ENCODE data around the gene ARHGAP19.

The ARHGAP19 gene

DNA sequence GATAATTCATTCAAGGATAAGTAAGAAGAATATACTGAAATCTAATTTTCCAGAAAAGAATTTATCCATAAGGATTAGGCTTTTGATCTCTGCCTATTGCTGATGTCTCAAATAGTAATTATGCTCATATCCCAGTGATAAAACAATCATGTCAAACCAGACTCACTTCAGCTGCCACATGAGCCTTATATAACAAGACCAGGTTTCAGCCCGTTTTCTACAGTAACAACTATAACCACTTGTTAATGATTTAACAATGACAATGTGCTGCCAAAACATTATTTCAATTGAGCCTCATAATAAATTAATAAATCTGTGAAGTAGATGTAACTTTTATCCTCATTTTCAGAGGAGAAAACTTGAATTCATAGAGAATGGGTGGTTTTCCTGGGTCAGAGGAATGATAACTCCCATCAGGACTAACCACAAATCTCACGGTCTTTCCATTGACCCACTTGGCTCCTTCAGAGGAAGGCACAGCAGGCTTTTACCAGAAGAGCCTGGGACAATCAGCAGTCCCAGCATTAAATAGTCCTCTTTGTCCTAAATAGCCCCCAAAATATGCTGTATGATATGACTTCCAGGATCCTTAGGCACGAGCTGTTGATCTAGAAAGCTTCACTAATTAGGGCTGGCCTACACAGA lies 64.2 kb downstream of the ARHGAP19 start:
- DNase-seq: no peak

DNA sequence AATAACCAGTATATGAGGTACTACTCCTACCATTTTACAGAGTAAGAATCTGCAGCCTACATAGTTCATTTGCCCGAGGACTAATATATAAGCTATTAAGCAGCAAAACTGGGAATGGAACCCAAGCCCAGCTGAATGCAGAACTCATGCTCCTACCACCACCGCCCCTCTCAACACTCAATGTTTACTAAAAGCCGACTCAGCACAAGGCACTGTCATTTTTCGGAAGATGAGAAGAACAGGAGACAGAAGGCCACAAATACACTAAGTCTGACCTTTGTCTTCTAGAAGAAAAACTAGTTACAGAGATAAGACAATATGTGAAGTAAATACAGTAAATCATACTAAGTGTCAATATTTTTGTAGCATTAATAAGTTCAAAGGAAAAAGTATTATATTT lies 66.0 kb downstream of the ARHGAP19 start:
- DNase-seq: no peak

DNA sequence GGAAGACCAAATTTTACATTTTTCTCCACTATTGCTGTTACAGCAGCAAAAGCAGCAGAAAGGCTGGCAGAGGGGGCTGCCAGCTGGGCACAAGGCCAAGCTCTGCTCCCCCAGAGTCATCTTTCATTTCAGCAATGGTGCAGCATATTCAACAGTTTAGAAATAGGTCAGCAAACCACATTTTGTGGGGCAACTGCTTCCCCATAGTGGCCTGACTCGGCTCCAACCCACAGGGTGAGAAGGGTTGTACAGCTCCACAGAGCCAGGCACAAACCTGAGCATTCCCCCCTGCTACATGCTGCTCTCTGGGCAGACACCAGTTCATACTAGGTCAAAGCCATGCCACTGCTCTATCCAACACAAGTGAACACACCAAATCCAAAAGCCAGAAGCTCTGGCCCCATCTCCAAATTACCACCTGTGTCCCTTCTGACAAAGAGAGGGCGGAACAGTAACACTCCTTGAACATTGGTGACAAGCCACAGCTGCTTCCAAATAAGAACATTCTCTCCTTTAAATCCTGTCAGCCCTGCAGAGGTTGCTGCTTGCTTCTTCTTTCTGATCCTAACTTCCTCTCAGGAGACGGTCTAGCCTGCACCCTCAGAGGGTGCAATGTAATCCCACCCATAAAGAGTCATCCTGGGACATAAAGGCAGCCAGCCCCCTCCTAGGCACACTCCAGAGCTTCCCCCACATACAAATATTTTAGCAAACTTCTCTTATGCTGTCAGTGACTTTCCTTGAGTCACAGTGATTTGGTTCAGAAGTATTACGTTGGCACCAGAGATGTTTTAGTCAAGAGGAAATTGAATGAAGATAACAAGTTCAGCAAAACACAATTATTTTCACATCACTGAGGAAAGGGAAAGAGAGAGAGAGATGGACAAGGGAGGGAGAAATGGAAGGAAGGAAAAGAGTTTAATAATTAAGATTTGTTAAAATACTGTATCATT lies 67.7 kb downstream of the ARHGAP19 start:
- no peak for DNase-seq

DNA sequence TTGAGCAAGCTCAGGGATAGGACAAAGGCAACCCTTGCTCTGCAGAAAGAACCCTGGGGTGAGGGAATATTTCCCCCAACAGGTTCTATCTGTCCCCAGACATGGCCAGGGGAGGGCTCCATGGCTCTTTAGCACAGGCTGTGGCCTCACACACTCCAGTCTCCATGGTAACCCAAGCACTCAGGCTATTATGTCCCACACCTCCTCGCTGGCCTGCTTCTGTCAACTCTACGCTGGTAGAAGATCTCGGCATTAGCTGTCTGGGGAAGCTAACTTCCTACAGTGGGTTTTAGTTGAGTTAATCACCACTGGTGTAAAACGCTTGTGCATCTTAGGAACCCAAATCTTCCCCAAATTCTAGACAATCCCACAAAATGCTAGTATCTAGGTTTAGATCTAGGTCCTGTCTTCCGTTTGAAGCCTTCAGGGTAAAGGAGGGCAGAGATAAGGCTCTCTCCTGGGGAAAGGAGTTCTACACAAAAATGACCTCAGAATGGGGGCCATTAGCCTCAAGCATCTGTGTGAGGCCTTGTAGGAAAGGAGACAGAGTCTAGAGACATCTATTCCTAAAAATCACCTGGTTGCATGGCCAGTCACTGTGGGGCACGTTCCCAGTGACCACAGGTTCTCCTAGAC lies 70.0 kb downstream of the ARHGAP19 start:
- no peak for DNase-seq

DNA sequence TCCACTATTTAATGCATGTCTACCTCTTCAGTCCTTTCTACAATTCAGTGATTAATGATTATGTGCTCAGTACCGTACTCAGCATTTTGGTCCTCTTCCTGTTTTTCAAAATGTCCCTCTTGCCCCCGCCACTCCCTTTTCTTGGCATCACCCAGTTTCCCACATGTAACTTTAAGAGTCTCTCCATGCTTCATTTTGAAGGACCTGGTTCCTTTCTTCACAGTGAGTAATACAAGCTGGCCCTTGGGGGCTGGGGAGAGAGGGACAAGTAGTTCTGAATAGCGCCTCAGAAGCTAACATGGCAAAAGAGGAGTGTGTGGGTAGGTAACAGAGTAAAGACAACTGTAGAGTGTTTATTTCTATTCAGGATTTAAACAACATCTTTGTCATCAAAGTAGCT lies 72.1 kb downstream of the ARHGAP19 start:
- no peak for DNase-seq

DNA sequence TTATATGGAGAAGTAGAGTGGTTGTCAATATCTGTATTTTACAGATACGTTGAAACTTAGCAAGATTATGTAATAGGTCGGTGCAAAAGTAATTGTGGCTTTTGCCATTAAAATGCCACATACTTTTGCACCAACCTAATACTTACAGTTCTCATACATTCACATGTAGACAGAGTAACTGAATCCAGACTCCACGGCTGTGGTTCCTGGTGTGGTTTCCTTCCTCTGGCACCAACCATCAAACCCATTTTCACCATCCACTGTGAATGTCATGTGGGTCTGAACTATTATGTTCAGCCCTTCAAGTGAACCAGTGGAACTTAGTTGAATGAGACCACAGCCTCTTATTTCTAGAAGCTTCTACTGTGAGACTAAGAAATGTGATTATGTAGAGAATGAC lies 75.1 kb downstream of the ARHGAP19 start:
- no peak for DNase-seq

DNA sequence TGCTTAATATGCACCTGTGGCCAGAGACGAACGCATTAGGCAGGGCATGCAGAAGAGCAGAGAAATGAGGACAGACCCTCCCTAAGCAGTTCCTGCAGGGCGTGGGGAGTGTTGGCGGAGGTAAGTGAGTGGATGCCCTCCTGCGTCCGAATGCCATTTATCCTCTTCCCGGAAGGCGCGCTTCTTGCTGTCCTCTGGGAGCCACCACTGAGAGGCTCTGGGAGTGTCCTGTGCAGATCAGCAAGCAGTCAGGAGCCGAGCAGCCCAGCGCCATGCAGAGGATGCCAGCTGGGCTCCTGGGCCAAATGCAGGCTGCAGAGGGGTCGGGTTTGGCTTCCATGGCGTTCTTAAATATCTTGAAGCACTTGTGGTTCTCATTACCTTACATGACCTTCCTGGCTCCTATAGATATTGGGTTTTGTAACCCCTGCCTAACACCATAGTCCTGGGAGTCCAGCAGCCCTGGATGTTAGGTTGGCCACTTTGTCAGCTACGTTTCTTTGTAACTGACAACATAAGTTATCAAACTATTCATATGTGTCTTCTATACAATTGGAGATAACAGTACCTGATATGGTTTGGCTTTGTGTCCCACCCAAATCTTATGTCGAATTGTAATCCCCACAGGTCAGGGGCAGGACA lies 76.7 kb downstream of the ARHGAP19 start:
- DNase-seq: no peak

DNA sequence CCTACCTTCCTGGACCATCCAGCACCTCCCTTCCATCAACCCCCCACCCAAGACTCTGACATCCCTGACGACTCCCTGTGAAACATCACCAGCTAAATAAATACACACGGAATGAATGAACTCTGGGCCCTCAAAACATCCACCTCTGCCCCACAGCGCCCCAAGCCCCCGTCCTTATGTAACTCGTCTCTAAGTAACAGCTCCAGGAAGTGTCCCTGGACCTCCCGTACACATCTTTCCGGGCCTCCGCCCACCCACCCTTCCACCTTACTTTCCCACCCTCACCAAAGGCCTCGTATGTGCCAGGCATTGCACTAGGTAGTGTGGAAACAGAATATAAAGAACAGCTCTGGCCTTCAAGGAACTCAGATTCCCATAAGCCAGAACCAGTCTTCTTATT lies 79.0 kb downstream of the ARHGAP19 start:
- DNase-seq: no peak

DNA sequence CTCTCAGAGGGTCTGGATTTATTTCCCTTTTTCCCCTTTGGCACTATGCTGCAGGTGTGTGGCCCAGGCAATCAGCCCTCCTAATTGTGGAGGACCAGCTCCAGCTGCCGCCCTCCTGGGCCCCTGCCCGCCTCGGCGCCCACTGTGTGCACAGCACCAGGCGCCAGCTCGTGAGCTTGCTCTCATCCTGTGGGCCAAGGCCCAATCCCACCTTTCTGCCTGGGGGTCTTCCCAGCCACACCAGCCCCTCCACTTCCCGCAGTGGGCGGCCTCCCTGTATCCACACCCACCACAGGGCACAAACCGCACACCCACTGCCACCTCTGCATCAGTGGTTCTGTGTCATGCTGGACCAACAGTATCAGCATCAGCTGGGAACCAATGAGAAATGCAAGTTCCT lies 81.2 kb downstream of the ARHGAP19 start:
- DNase-seq: no peak

DNA sequence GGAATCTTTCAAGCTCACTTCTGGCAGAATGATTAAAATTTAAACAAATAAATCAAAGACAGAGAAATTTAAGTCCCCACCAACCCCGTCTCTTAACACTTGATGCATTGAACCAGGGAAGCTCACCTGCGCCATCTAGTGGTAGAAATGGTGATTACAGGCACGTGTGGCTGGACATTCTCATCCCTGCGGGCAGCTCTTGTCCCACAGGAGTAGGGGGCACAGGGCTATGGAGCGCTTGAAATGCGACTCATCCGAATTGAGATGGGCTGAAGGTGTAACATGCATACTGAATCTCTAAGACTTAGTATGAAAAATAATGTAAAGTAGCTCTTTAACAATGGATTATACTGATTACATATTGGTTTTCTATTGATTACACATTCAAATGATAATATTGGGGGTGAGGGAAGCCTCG lies 81.9 kb downstream of the ARHGAP19 start:
- peak; percentile 34 for DNase-seq

DNA sequence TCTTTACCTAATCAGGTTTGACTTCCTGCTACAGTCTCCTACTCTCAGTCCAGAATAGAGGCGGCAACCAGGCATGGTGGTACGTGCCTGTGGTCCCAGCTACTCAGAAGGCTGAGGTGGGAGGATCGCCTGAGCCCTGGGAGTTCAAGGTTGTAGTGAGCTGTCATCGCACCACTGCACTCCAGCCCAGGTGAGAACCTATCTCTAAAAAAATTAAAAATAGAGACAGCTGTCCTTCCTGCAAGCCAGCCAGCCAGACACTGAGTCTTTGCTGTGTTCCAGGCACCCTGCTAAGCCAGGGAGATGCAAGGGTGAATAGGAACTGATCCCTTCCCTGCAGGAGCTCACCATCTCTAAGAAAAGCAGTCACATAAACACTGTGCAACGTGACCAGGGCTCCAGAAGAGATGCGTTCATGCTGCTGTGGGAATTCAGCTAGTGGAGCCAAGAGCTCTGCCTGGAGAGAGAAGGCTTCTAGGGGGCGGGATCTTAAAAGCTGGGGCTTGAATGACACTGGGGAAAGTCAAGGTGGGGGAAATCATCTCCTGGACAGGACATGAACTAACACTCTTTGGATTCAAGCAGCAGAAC lies 84.6 kb downstream of the ARHGAP19 start:
- no peak for DNase-seq

DNA sequence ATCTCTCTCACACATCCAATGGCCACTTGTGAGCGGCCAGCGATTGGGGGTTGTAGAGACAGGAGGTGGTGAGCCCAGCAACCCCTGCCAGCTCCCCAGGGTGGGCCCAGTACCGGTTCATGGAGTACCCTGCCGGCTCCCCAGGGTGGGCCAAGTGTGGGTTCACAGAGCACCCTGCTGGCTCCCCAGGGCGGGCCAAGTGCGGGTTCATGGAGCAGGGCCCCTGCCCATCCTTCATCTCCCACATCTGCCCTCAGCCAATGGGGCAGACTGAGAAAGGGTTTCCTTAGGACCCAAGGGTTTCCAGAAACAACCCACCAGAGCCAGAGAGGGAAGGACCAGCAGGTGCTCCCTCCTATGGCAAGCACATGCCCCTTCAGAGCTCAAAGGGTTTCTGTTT lies 85.3 kb downstream of the ARHGAP19 start:
- no peak for DNase-seq

DNA sequence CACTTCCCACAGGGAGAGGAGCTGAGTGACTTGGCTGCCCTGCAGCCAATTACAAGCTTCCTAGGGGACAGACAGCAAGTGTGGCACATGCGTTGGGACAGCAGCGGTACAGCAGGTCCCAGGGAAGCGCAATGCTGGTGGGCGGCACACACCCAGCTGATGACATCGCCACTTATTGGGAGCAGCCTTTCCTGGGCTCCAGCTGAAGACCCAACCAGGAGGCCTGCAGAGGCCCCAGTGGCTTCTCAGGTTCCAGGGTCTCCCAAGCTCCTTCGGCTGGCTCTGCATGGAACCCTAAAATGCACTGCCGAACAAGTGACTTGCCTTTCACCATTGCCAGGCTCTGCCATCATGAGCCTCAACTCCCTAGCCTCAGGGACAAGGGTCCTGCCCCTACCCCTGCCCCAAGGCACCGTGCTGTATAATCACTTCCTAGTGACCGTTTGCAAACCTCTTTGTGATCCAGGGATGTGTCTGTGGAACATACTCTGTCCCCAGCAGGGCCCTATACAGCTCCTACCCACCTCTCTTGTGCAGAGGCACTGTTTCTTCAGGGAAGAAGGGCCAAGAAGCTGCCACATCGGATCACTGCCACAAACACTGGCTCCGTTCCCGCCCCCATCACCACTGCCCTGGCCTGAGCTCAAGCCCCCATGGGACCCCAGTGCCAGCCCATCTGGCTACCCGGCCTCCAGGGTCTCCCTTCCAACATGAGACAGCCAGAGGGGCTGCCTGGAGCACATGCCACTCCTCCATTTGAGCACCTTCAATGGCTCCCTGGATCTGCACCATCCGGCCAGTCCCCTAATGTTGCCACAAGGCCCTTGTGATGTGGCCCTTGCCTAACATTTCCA lies 87.4 kb downstream of the ARHGAP19 start:
- no peak for DNase-seq

DNA sequence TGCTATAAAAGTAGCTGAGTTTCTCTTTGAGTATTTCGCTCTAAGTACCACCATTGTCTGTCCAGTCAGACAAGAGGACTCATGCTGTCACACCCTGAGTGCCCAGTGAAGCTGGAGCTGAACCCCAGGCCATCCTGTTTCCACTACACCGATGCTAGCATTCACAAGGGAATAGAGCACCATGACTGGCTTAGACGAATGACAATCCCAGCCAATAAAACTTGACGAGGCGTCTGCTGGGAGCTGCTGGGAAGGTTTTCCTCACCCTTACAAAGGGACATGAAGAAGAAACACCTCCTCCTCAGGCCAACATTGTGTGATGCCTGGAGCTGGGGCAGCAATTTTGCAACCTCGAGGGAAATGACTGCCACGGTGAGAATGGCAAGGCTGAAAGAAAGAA lies 89.2 kb downstream of the ARHGAP19 start:
- no peak for DNase-seq

DNA sequence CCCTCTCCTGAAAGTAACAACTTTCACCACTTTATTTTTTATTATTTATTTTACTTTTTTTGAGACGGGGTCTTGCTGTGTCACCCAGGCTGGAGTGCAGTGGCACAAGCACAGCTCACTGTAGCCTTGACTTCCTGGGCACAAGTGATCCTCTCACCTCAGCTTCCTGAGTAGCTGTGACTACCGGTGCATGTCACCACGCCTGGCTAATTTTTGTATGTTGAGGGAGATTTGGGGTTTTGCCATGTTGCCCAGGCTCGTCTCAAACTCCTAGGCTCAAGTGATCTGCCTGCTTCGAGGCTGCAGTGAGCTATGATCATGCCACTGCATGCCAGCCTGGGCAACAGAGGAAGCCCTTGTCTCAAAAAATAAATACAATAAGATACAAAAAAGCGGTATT lies 91.8 kb downstream of the ARHGAP19 start:
- no peak for DNase-seq

DNA sequence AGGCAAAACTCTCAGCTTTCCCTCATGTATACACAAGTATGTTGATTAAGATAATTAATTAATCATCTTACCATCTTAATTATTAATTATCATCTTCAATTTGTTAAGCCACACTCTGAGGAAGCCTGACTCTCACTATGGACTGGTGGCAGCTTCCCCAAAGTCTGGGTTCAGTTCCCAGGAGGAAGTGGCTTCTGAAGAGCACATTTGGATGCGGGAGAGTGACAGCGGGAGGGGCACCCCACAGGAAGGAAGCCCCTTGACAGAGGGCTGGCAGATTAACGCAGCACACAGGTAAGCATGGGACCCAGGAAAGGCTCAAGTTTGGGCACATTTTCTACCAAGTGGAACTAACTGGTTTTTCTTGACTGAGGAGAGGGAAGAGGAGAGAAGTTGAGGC lies 93.3 kb downstream of the ARHGAP19 start:
- DNase-seq: no peak

DNA sequence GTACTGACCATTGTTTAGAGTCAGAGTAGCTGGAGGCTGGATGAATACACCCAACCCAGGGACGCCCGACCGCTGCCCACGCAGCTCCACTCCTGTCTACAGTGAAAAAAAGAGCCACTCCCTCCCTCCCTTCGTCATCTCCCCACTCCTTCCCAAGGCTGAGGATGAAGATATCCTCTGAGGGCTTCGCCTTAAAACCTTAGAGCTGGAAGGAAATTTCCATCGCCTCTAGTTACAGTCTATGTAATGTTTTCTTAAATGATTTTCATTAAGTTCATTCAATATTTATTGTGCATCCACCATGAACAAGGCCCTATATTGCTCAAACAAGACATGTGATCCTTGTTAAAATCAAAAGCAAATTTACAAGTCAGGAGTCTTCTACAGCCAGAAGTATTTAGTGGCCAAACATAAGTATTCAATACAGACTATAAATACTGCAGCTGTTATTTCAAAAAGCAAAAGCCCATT lies 95.4 kb downstream of the ARHGAP19 start:
- no peak for DNase-seq

DNA sequence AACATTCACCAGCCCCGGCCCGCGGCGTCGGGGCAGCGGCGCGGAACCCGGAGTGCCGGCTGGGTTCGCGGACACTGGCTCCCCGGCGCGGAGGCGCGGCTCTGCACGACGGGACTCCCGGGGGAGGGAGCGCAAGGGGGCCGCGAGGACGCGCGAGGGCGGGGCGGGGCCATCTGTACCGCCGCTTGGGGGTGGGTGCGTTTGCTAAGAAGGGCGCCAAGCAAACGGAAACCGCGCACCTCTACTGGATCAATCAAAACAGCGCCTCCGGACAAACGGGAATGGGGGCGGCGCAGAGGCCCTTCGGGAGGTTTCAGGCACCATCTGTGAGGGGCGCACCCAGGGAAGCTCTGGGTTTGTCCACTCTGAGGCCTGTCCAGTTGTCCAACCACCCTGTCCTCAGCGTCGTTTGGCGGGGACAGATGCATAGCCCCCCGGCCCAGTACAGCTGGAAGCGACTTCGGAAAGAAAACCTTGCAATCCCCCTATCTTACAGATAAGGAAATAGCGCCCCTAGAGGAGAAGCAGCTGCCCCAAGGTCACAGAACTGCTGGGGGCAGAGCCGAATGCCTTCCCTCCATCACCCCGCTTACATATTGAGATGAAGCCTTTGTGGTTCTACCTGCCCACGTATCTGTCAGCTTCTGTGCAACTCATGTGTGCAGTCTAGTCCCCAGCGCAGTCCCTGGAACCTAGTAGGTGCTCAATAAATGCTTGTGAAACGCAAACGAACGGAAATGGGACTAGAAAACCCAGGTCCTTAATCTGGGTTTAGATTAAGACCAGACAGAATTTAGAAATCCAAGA lies 96.0 kb downstream of the ARHGAP19 start:
- DNase-seq: peak; percentile 85

DNA sequence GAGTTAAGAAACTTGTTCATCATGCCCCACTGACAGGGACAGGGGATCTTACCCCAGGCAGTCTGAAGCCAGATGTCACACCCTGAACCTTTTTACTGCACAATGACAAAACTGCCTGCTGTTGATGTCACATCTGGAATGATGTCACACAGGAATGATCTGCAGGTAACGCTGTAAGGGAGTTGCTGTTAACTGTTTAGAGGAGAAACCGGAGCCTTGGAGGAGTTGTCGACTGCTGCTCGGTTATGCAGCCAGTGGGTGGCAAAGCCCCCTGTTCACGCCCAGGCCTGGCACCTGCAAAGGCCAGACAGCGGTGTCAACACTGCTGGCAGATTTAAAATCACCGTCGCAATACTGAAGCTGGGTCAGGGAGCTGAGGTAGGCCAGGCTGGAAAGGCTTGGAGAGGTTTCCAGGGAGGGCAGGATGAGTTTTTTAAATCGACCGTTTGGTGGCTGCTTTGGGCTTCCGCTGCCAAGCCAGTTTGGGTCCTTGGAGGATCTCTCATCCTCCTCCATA lies 96.7 kb downstream of the ARHGAP19 start:
- no peak for DNase-seq

DNA sequence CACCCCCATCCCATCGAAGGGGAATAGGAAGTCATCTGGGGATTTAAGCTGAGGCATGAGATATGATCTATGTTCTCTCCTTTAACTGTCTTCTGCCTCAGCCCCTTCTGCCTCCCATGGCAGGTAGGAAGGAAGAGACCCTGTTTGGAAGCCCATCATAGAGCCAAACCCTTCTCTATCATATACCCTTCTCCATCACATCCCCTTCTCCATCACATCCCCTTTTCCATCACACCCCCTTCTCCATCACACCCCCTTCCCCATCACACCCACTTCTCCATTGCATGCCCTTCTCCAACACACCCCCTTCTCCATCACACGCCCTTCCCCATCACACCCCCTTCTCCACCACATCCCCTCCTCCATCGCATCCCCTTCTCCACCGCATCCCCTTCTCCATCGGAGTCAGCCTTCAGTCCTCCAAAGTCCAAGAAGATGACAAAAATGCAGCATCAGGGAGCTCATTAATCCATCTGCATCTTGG lies 99.4 kb downstream of the ARHGAP19 start:
- DNase-seq: no peak

DNA sequence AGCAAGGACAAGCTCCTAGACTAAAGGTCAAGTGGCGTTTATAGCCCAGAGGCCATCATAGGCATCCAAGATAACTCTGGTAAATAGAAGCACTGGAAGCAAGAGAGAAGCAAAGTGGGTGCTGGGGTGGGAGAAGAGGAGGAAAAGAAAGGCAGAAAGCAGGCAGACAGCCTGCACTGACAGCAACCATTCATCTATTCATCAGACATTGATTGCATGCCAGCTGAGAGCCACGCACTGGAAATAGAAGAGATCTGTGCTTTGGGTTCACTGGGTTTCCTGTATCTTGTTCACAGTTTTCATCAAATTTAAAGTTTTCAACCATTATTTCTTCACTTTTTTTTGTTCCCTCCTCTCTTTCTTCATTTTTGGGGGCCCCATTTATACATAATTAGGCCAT lies 102.0 kb downstream of the ARHGAP19 start:
- no peak for DNase-seq

Measured in SHP77 treated with DMSO at 0.1 percent for 48 hours (cell line).